ENCODE measurements around the gene MOGAT3.

- TF ChIP-seq NANOG (IDR thresholded peaks at IDR 0.05; ENCODE audit: borderline replicate concordance) (no peak), CTCF (conservative IDR thresholded peaks at IDR 0.05; ENCODE audit: low read depth in 2 of 2) (no peak), POLR2AphosphoS5 (IDR thresholded peaks at IDR 0.05; ENCODE audit: low read depth) (no peak), EZH2 (IDR thresholded peaks at IDR 0.05; ENCODE audit: low read depth, unreplicated experiment) (no peak)
Measured at GRCh38 chr7:101179117-101179516, 21.7 kb downstream of the MOGAT3 start.
